SHP77 treated with DMSO at 0.1 percent for 48 hours (cell line): ENCODE data around the gene ZNF738.

ENCODE experiments used
- DNase-seq: peaks from one replicate; lab custom pipeline; 2025; lab: John Stamatoyannopoulos, UW

Gene ZNF738

GRCh38 chr19:21423057-21424041, 64.5 kb downstream of the ZNF738 start:
- DNase-seq = no peak
